Nephron progenitor cell (in vitro differentiated cells): Measurements from ENCODE around the gene MAST2.
A peak's percentile ranks its signal among the peaks of the same experiment; 100 is the strongest.
"Not testable (repeated sequence)": the region's sequence is repeated elsewhere in the genome, so short reads cannot be mapped to it uniquely, and the experiment has no call there.

ENCODE experiments used
- DNase-seq: peaks from one replicate; pipeline ENCODE4 v3.0.0; 2021
- H3K27ac Mint-ChIP-seq: 2 replicates; pipeline ENCODE4 v1.8.0; 2021; ENCODE audit warnings: mild to moderate bottlenecking, moderate library complexity, mixed read lengths
- H3K27me3 Mint-ChIP-seq: 2 replicates; pipeline ENCODE4 v1.8.0; 2021; ENCODE audit warnings: mild to moderate bottlenecking, low read depth, mixed read lengths; ENCODE audit not compliant: poor library complexity
- H3K36me3 Mint-ChIP-seq: 2 replicates; pipeline ENCODE4 v1.8.0; 2021; ENCODE audit warnings: low read depth, mixed read lengths
- H3K4me1 Mint-ChIP-seq: 2 replicates; pipeline ENCODE4 v1.8.0; 2021; ENCODE audit warnings: mixed read lengths
- H3K4me3 Mint-ChIP-seq: 2 replicates; pipeline ENCODE4 v1.8.0; 2021; ENCODE audit warnings: mild to moderate bottlenecking, moderate library complexity, mixed read lengths
- H3K9me3 Mint-ChIP-seq: 2 replicates; pipeline ENCODE4 v1.8.0; 2021; ENCODE audit warnings: mild to moderate bottlenecking, moderate library complexity, mixed read lengths
- TF ChIP-seq, protein P1 (sequence below): fragments of 200-600 bp; sonication (generic); IDR thresholded peaks from 2 replicates; pipeline ENCODE4 v1.5.0; 2021; ENCODE audit warnings: antibody characterized with exemption

The MAST2 gene

DNA sequence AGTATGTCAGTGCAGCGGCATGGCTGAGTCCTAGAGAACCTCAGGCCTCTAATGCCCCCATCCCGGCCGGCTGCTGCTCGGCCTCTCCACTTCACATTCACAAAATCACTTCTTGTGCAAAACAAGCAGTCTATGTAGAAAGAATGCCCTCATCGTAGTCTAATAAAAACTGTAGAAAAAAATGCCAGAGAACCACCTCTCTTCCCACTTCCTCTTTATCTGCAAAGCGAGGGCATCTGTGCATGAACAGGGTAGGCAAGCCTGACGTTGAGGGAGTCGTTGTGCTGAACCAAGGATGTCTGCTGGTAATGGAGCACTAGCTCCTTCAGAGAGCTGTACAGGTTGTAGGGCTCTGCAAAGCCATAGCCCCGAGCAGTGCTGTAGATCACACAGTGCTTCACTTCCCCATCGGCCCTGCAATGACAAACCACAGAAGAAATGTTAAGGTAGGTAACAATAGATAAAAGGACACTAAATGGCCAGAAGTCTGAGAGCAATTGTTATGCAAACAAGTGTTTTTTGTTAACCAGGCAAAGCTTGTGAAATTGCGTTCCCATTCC, 240.1 kb downstream of the MAST2 start:
- Mint-ChIP-seq H3K4me1 (peaks cover 8% of the 10 kb centered on the region), H3K27ac (no peak overlapping the region), H3K27me3 (no peaks in the 10 kb centered on the region), H3K36me3 (peaks cover 58% of the 10 kb centered on the region), H3K4me3 (no peak overlapping the region), H3K9me3 (no peaks in the 10 kb centered on the region)
- no peak for DNase-seq
- TF ChIP-seq, protein P1, sequence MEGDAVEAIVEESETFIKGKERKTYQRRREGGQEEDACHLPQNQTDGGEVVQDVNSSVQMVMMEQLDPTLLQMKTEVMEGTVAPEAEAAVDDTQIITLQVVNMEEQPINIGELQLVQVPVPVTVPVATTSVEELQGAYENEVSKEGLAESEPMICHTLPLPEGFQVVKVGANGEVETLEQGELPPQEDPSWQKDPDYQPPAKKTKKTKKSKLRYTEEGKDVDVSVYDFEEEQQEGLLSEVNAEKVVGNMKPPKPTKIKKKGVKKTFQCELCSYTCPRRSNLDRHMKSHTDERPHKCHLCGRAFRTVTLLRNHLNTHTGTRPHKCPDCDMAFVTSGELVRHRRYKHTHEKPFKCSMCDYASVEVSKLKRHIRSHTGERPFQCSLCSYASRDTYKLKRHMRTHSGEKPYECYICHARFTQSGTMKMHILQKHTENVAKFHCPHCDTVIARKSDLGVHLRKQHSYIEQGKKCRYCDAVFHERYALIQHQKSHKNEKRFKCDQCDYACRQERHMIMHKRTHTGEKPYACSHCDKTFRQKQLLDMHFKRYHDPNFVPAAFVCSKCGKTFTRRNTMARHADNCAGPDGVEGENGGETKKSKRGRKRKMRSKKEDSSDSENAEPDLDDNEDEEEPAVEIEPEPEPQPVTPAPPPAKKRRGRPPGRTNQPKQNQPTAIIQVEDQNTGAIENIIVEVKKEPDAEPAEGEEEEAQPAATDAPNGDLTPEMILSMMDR = no peak

DNA sequence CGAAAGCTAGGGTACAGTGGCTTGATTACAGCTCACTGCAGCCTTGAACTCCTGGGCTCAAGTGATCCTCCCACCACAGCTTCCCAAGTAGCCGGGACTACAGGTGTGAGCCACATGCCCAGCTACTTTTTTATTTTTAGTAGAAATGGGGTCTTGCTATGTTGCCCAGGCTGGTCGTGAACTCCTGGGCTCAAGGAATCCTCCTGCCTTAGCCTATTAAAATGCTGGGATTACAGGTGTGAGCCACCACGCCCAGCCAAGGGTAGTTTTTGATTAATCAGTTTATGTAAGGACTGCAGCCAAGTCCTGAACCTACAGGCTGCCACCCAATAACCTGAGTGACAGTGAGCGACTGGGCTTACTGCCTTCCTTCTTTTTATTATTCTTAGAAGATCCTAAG, 240.7 kb downstream of the MAST2 start:
- H3K4me3 Mint-ChIP-seq = no peak overlapping the region
- peaks cover 62% of the 10 kb centered on the region for H3K36me3 Mint-ChIP-seq
- TF ChIP-seq, protein P1 = no peak
- H3K27ac Mint-ChIP-seq = no peak overlapping the region
- H3K27me3 Mint-ChIP-seq = no peaks in the 10 kb centered on the region
- H3K4me1 Mint-ChIP-seq = peaks cover 8% of the 10 kb centered on the region
- no peak for DNase-seq
- no peaks in the 10 kb centered on the region for H3K9me3 Mint-ChIP-seq

- Mint-ChIP-seq H3K4me3 (no peak overlapping the region), H3K27ac (peak overlapping the region; percentile 92), H3K4me1 (no peaks in the 10 kb centered on the region), H3K36me3 (peaks cover 84% of the 10 kb centered on the region), H3K9me3 (no peaks in the 10 kb centered on the region), H3K27me3 (peaks cover 3% of the 10 kb centered on the region)
- DNase-seq = no peak
- TF ChIP-seq, protein P1 = no peak
These were observed 250.3 kb downstream of the MAST2 start for GRCh38 chr1:46053734-46054133.

DNA sequence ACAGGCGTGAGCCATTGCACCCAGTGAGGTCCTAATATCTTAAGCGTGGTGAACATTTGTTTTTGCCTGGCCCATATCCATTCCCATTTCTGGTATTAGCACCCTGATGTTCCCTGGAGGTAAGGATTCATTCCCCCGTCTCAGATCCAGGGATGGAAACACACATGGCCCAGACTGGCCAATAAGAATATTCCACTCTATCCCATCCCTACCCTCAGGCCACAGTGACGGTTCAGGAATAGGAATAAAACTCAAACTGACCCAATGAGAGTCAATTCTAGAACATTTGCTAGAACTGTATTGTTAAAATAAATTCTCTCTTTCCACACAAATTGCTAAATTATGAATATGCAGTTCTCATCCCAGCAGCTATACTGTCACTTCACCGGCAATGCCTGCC, 252.9 kb downstream of the MAST2 start:
- no peak overlapping the region for H3K4me3 Mint-ChIP-seq
- DNase-seq = no peak

DNA sequence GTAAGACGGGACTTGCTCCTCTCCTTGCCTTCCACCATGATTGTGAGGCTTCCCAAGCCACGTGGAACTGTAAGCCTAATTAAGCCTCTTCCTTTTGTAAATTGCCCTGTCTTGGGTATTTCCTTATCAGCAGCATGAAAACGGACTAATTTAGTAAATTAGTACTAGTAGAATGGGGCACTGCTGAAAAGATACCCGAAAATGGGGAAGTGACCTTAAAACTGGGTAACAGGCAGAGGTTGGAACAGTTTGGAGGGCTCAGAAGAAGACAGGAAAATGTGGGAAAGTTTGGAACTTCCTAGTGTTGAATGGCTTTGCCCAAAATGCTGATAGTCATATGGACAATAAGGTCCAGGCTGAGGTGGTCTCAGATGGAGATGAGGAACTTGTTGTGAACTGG, 253.8 kb downstream of the MAST2 start:
- H3K27ac Mint-ChIP-seq = peak overlapping the region; percentile 46
- H3K4me3 Mint-ChIP-seq, DNase-seq, H3K9me3 Mint-ChIP-seq, H3K27me3 Mint-ChIP-seq, H3K4me1 Mint-ChIP-seq: not testable (repeated sequence)
- H3K36me3 Mint-ChIP-seq = peaks cover 94% of the 10 kb centered on the region

More for the DNA sequence above, 252.9 kb downstream of the MAST2 start:
- Mint-ChIP-seq H3K27me3 (peaks cover 3% of the 10 kb centered on the region), H3K27ac (no peak overlapping the region), H3K9me3 (no peaks in the 10 kb centered on the region), H3K4me1 (no peaks in the 10 kb centered on the region), H3K36me3 (peaks cover 91% of the 10 kb centered on the region)
- TF ChIP-seq, protein P1 = no peak

- Mint-ChIP-seq H3K4me1 (no peaks in the 10 kb centered on the region), H3K36me3 (peaks cover 94% of the 10 kb centered on the region), H3K27me3 (peaks cover 3% of the 10 kb centered on the region), H3K27ac (no peak overlapping the region), H3K4me3 (no peak overlapping the region), H3K9me3 (no peaks in the 10 kb centered on the region)
- TF ChIP-seq, protein P1 = no peak
- no peak for DNase-seq
These were observed 254.4 kb downstream of the MAST2 start for GRCh38 chr1:46057781-46058180.
